ENCODE data around the gene NXN. TPM values are rescaled to one million over a fixed set of nuclear protein-coding genes. Genes with fewer than 3 reads are reported as not detected.
"Not testable (repeated sequence)": the region's sequence is repeated elsewhere in the genome, so short reads cannot be mapped to it uniquely, and the experiment has no call there.

NXN gene
- total RNA-seq, 1 experiment from 2014 or later, result 126 TPM

DNA sequence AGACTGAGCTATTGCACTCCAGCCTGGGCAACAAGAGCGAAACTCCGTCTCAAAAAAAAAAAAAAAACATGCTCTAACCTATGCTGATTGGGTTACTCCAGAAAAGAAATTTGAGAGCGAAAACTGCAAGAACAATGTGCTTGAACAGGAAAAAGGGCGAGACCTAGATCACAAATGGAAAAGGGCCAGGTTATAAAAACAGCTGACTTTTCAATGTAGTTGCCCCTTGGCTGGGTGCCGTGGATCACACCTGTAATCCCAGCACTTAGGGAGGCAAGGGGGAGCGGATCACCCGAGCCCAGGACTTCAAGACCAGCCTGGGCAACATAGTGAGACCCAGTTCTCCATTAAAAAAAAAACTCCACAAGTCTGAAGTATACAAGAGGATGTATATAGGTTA lies 148.6 kb downstream of the NXN start:
- no peak for ATAC-seq
- intact Hi-C loops (cut with micrococcal nuclease; ENCODE audit: unreplicated experiment), result no loop called here
- Histone ChIP-seq H3K9me3 (ENCODE audit: control insufficient read depth, insufficient read depth, low read depth, low read length) (no peaks in the 10 kb centered on the region), H3K27me3 (ENCODE audit: control insufficient read depth, insufficient read depth, low read length) (no peaks in the 10 kb centered on the region), H3K4me1 (ENCODE audit: control insufficient read depth, insufficient read depth, low read length) (peaks cover 4% of the 10 kb centered on the region), H3K4me3 (ENCODE audit: low read depth in 2 of 2, low read length in 2 of 2) (no peak overlapping the region), H3K27ac (ENCODE audit: low read length) (no peak overlapping the region), H3K36me3 (ENCODE audit: control insufficient read depth, insufficient read depth, low read length) (no peaks in the 10 kb centered on the region)
- ChIA-PET POLR2A (no interaction called here), CTCF (no interaction called here)
- in situ Hi-C loops (cut with HindIII; ENCODE audit: low pct_unique_long_range_greater_than_20kb, low sequenced_read_pairs), result no loop called here
- no peak for DNase-seq (ENCODE audit: low read depth, low spot score)
- TF ChIP-seq SIN3A (IDR thresholded peaks at IDR 0.05; ENCODE audit: borderline replicate concordance, insufficient read depth, low read depth, low read length), result no peak
- no TSS peak for BruUV-seq (replicated peaks)

DNA sequence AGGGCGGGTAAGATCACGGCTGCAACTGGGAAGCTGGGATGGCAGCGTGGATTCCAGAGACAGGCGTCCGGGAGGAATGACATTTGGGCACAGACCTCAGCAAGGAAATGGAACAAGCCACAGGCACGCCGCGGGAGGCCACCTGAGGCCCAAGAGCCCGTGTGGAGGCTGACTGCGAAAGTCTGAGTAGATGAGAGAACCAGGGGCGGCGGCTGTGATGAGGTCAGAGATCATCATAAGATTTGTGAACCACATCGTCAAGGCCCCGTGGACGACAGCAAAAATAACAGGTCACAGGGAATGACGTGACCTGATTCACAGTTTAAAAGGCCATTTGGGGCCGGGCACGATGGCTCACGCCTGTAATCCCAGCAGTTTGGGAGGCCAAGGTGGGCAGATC lies 149.2 kb downstream of the NXN start:
- CTCF ChIA-PET, result no interaction called here
- no peaks in the 10 kb centered on the region for H3K36me3 ChIP-seq (ENCODE audit: control insufficient read depth, insufficient read depth, low read length)
- H3K9me3 ChIP-seq (ENCODE audit: control insufficient read depth, insufficient read depth, low read depth, low read length), result no peaks in the 10 kb centered on the region
- TF ChIP-seq, protein P1, sequence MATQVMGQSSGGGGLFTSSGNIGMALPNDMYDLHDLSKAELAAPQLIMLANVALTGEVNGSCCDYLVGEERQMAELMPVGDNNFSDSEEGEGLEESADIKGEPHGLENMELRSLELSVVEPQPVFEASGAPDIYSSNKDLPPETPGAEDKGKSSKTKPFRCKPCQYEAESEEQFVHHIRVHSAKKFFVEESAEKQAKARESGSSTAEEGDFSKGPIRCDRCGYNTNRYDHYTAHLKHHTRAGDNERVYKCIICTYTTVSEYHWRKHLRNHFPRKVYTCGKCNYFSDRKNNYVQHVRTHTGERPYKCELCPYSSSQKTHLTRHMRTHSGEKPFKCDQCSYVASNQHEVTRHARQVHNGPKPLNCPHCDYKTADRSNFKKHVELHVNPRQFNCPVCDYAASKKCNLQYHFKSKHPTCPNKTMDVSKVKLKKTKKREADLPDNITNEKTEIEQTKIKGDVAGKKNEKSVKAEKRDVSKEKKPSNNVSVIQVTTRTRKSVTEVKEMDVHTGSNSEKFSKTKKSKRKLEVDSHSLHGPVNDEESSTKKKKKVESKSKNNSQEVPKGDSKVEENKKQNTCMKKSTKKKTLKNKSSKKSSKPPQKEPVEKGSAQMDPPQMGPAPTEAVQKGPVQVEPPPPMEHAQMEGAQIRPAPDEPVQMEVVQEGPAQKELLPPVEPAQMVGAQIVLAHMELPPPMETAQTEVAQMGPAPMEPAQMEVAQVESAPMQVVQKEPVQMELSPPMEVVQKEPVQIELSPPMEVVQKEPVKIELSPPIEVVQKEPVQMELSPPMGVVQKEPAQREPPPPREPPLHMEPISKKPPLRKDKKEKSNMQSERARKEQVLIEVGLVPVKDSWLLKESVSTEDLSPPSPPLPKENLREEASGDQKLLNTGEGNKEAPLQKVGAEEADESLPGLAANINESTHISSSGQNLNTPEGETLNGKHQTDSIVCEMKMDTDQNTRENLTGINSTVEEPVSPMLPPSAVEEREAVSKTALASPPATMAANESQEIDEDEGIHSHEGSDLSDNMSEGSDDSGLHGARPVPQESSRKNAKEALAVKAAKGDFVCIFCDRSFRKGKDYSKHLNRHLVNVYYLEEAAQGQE (IDR thresholded peaks at IDR 0.05; ENCODE audit: insufficient read depth in 1 of 2, low read depth in 2 of 2, low read length in 1 of 2), result no peak
- TF ChIP-seq POLR2AphosphoS5 (IDR thresholded peaks at IDR 0.05; ENCODE audit: low read depth, low read length) (no peak), SIN3A (IDR thresholded peaks at IDR 0.05; ENCODE audit: borderline replicate concordance, insufficient read depth, low read depth, low read length) (no peak), TCF7L2 (IDR thresholded peaks at IDR 0.05; ENCODE audit: low read depth, low read length) (no peak)
- TF ChIP-seq, protein P2, sequence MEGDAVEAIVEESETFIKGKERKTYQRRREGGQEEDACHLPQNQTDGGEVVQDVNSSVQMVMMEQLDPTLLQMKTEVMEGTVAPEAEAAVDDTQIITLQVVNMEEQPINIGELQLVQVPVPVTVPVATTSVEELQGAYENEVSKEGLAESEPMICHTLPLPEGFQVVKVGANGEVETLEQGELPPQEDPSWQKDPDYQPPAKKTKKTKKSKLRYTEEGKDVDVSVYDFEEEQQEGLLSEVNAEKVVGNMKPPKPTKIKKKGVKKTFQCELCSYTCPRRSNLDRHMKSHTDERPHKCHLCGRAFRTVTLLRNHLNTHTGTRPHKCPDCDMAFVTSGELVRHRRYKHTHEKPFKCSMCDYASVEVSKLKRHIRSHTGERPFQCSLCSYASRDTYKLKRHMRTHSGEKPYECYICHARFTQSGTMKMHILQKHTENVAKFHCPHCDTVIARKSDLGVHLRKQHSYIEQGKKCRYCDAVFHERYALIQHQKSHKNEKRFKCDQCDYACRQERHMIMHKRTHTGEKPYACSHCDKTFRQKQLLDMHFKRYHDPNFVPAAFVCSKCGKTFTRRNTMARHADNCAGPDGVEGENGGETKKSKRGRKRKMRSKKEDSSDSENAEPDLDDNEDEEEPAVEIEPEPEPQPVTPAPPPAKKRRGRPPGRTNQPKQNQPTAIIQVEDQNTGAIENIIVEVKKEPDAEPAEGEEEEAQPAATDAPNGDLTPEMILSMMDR (IDR thresholded peaks at IDR 0.05), result no peak
- H3K4me1 ChIP-seq (ENCODE audit: control insufficient read depth, insufficient read depth, low read length), result peaks cover 2% of the 10 kb centered on the region
- DNase-seq (ENCODE audit: low read depth, low spot score) (no peak), ATAC-seq (no peak)
- POLR2A ChIA-PET, result no interaction called here
- H3K27me3 ChIP-seq (ENCODE audit: control insufficient read depth, insufficient read depth, low read length), result no peaks in the 10 kb centered on the region
- H3K4me3 ChIP-seq (ENCODE audit: low read depth in 2 of 2, low read length in 2 of 2), result no peak overlapping the region
- in situ Hi-C loops (cut with HindIII; ENCODE audit: low pct_unique_long_range_greater_than_20kb, low sequenced_read_pairs) (no loop called here), intact Hi-C loops (cut with micrococcal nuclease; ENCODE audit: unreplicated experiment) (no loop called here)
- no TSS peak for BruUV-seq (replicated peaks)
- no peak overlapping the region for H3K27ac ChIP-seq (ENCODE audit: low read length)

- H3K4me1 ChIP-seq (ENCODE audit: control insufficient read depth, insufficient read depth, low read length); BruUV-seq (replicated peaks); H3K4me3 ChIP-seq (ENCODE audit: low read depth in 2 of 2, low read length in 2 of 2); H3K27me3 ChIP-seq (ENCODE audit: control insufficient read depth, insufficient read depth, low read length); H3K9me3 ChIP-seq (ENCODE audit: control insufficient read depth, insufficient read depth, low read depth, low read length); POLR2A ChIA-PET; H3K27ac ChIP-seq (ENCODE audit: low read length); in situ Hi-C loops (cut with HindIII; ENCODE audit: low pct_unique_long_range_greater_than_20kb, low sequenced_read_pairs); intact Hi-C loops (cut with micrococcal nuclease; ENCODE audit: unreplicated experiment); DNase-seq (ENCODE audit: low read depth, low spot score); H3K36me3 ChIP-seq (ENCODE audit: control insufficient read depth, insufficient read depth, low read length); ATAC-seq: not testable (repeated sequence)
- CTCF ChIA-PET, result interaction anchor here (0.6 kb wide), 1 partner anchor 35 kb away, joined by 7 read pairs; no protein-coding TSS in a partner anchor
These were observed 150.0 kb downstream of the NXN start for GRCh38 chr17:829614-830013.

All from Panc1 (cell line).